T-cell (primary cell): Measurements from ENCODE around the gene PNLDC1. TPM values are rescaled to one million over a fixed set of nuclear protein-coding genes. Genes with fewer than 3 reads are reported as not detected.

Experiments
- ATAC-seq, 4 experiments: fragments of 200-7000 bp in 3 of 4; fragments of 150-1000 bp in 1 of 4; cut with Tn5 transposase; replicated peaks in 1 of 4; 1 replicate in 3 of 4; 2 replicates in 1 of 4; pipeline ENCODE4 v1.10.0; 2021; ENCODE audit warnings: moderate library complexity in 3 of 4, mild to moderate bottlenecking in 2 of 4, moderate number of reproducible peaks in 1 of 4
- CTCF ChIA-PET, 2 donors: fragments of 300-600 bp; sonication (Branson Sonifier 250); formaldehyde crosslinking; loops; one replicate each; lab custom pipeline; 2022; ENCODE audit warnings: antibody characterized with exemption in 2 of 2; lab: Charles Lee
- POLR2A ChIA-PET, 2 donors: fragments of 300-600 bp; sonication (Branson Sonifier 250); formaldehyde crosslinking; loops; one replicate each; lab custom pipeline; 2022; ENCODE audit warnings: antibody characterized with exemption in 2 of 2; lab: Charles Lee
- DNase-seq, 35 experiments: peaks; one replicate each; pipeline versions ENCODE4 v3.0.0 to v3.0.0-alpha.2; 2013 to 2023
- H3K27ac ChIP-seq: one replicate; pipeline ENCODE4 v1.5.1; 2013; ENCODE audit warnings: low read length
- H3K27me3 ChIP-seq, 2 experiments: replicated peaks in 1 of 2; 1 replicate in 1 of 2; 2 replicates in 1 of 2; pipeline versions ENCODE4 v1.6.1 to v1.7.0; 2013; ENCODE audit warnings: low read length in 1 of 2, mixed read lengths in 1 of 2; ENCODE audit not compliant: control insufficient read depth in 2 of 2, insufficient read depth in 2 of 2; ENCODE audit errors: extremely low read depth in 1 of 2
- H3K36me3 ChIP-seq, 2 donors: 1 replicate in 1 of 2; 2 replicates in 1 of 2; pipeline versions ENCODE4 v1.6.1 to v1.7.0; 2013; ENCODE audit warnings: low read length in 1 of 2; ENCODE audit not compliant: control insufficient read depth in 2 of 2, insufficient read depth in 1 of 2; ENCODE audit errors: extremely low read depth in 1 of 2
- H3K4me1 ChIP-seq, 2 experiments: 1 replicate in 1 of 2; 2 replicates in 1 of 2; pipeline versions ENCODE4 v1.6.1 to v1.7.0; 2013; ENCODE audit warnings: low read length in 2 of 2, mixed read lengths in 1 of 2; ENCODE audit not compliant: insufficient read depth in 2 of 2, control insufficient read depth in 1 of 2; ENCODE audit errors: extremely low read depth in 1 of 2
- H3K4me3 ChIP-seq, 2 donors: 1 replicate in 1 of 2; 2 replicates in 1 of 2; pipeline versions ENCODE4 v1.5.1 to v1.7.0; 2013; ENCODE audit warnings: mild to moderate bottlenecking in 2 of 2, low read length in 1 of 2, moderate library complexity in 1 of 2; ENCODE audit not compliant: control insufficient read depth in 1 of 2; ENCODE audit errors: extremely low read depth in 1 of 2
- H3K9me3 ChIP-seq: 2 replicates; pipeline ENCODE4 v1.7.0; 2013
- H3K27ac Mint-ChIP-seq, 2 donors: one replicate each; pipeline ENCODE4 v1.8.0; 2020 to 2021; ENCODE audit warnings: mild to moderate bottlenecking in 2 of 2, mixed read lengths in 2 of 2
- H3K27me3 Mint-ChIP-seq, 2 donors: one replicate each; pipeline ENCODE4 v1.8.0; 2021 to 2022; ENCODE audit warnings: mixed read lengths in 2 of 2
- H3K36me3 Mint-ChIP-seq: one replicate; pipeline ENCODE4 v1.8.0; 2021; ENCODE audit warnings: mixed read lengths
- H3K4me1 Mint-ChIP-seq, 3 donors: one replicate each; pipeline ENCODE4 v1.8.0; 2020 to 2022; ENCODE audit warnings: mixed read lengths in 3 of 3, mild to moderate bottlenecking in 1 of 3
- H3K4me3 Mint-ChIP-seq, 3 donors: one replicate each; pipeline ENCODE4 v1.8.0; 2020 to 2022; ENCODE audit warnings: mild to moderate bottlenecking in 3 of 3, mixed read lengths in 3 of 3, moderate library complexity in 3 of 3
- H3K9me3 Mint-ChIP-seq, 3 donors: one replicate each; pipeline ENCODE4 v1.8.0; 2020 to 2022; ENCODE audit warnings: mixed read lengths in 3 of 3
- WGBS: methylation state at CpG from one replicate; pipeline ENCODE4 v1.1.5; 2013; ENCODE audit warnings: missing lambda C conversion rate; ENCODE audit not compliant: insufficient coverage; 5-methylcytosine and 5-hydroxymethylcytosine counted together
- total RNA-seq, 35 experiments: library from RNA in 6 of 35; stranded (reverse) in 6 of 35; fragments of 120-200 nt in 1 of 35; gene quantifications; one replicate each; pipeline versions ENCODE4 v1.2.1 to v1.2.4 and lab custom pipeline; 2013 to 2026

Gene PNLDC1
- total RNA-seq, 5 donors from 2014 or later (not counting 1 experiment from before 2014, with no cell fraction given), result 0.26 to 1.2 (median 0.46) TPM; not detected in 1

- H3K4me3 ChIP-seq, result peak within 1 kb of the TSS; percentile 91 to 97
- ChIA-PET CTCF (interaction anchor here (0.6 to 1.4 kb wide), 7 partner anchors 25 to 42 kb away, joined by 3 to 12 read pairs (median 4); partner anchors contain the start of genes MRPL18 (in 1 of the 2) and WTAP (in 1 of the 2)), POLR2A (interaction anchor here in 1 of 2 donors (0.6 to 2.0 kb wide), 6 partner anchors 11 to 203 kb away, joined by 3 to 11 read pairs (median 4); partner anchors contain the start of genes MRPL18, TCP1 and WTAP)
- DNase-seq (peak; percentile 79 to 95 (median 90)), ATAC-seq (peak; percentile 92 to 97 (median 95))
- WGBS, result 0% methylated on average over 55 of the region's 76 CpGs
- no peaks in the 10 kb centered on the region for H3K27me3 ChIP-seq
- Mint-ChIP-seq H3K36me3 (peaks cover 23% of the 10 kb centered on the region), H3K27ac (peak within 1 kb of the TSS; percentile 96 to 97), H3K27me3 (no peaks in the 10 kb centered on the region), H3K9me3 (no peaks in the 10 kb centered on the region), H3K4me3 (peak within 1 kb of the TSS; percentile 91 to 94 (median 94)), H3K4me1 (peaks cover 23 to 31% (median 29%) of the 10 kb centered on the region in 3 donors)
- H3K36me3 ChIP-seq, result peaks cover 3 to 35% of the 10 kb centered on the region in 2 donors
- no peaks in the 10 kb centered on the region for H3K9me3 ChIP-seq
- peaks cover 10 to 16% of the 10 kb centered on the region in 2 experiments for H3K4me1 ChIP-seq
- H3K27ac ChIP-seq, result peak within 1 kb of the TSS; percentile 98
Observed at GRCh38 chr6:159761873-159762680, 38.0 kb upstream of the PNLDC1 start, which contains the start of gene ACAT2. Gene ACAT2 (plus strand): TSS chr6:159762045. CDS start chr6:159762088, 43 bp downstream.

GRCh38 chr6:159762681-159763293 is 37.3 kb upstream of the PNLDC1 start:
- WGBS, result 6% methylated on average over 11 of the region's 16 CpGs
- H3K9me3 Mint-ChIP-seq, result no peaks in the 10 kb centered on the region
- Histone ChIP-seq H3K9me3 (no peaks in the 10 kb centered on the region), H3K27me3 (no peaks in the 10 kb centered on the region), H3K4me3 (peak overlapping the region; percentile 79 to 97), H3K27ac (peak overlapping the region; percentile 98), H3K36me3 (peaks cover 3 to 42% of the 10 kb centered on the region in 2 donors), H3K4me1 (peaks cover 10 to 16% of the 10 kb centered on the region in 2 experiments)
- CTCF ChIA-PET, result interaction anchor here (0.7 to 0.9 kb wide), 2 partner anchors 30 to 90 kb away, joined by 3 to 5 read pairs; no protein-coding TSS in a partner anchor
- ATAC-seq, result no peak
- peaks cover 25% of the 10 kb centered on the region for H3K36me3 Mint-ChIP-seq
- DNase-seq, result peak in 28 of 35 experiments; percentile 7 to 65 (median 22)
- H3K27me3 Mint-ChIP-seq, result no peaks in the 10 kb centered on the region
- peaks cover 23 to 31% (median 29%) of the 10 kb centered on the region in 3 donors for H3K4me1 Mint-ChIP-seq
- POLR2A ChIA-PET, result interaction anchor here in 1 of 2 donors (0.6 to 0.8 kb wide), 3 partner anchors 28 to 44 kb away, joined by 3 to 10 read pairs (median 3); no protein-coding TSS in a partner anchor
- peak overlapping the region; percentile 96 to 97 for H3K27ac Mint-ChIP-seq
- H3K4me3 Mint-ChIP-seq, result peak overlapping the region; percentile 91 to 94 (median 94)

GRCh38 chr6:159766906-159767305 is 33.2 kb upstream of the PNLDC1 start:
- Histone ChIP-seq H3K27me3 (no peaks in the 10 kb centered on the region), H3K4me3 (no peak overlapping the region), H3K36me3 (peaks cover 3 to 62% of the 10 kb centered on the region in 2 donors), H3K9me3 (no peaks in the 10 kb centered on the region), H3K27ac (no peak overlapping the region), H3K4me1 (peaks cover 6 to 9% of the 10 kb centered on the region in 2 experiments)
- peaks cover 0 to 4% (median 0%) of the 10 kb centered on the region in 3 donors for H3K9me3 Mint-ChIP-seq
- H3K4me3 Mint-ChIP-seq, result no peak overlapping the region
- no peaks in the 10 kb centered on the region for H3K27me3 Mint-ChIP-seq
- H3K36me3 Mint-ChIP-seq, result peaks cover 52% of the 10 kb centered on the region
- DNase-seq (no peak), ATAC-seq (no peak)
- H3K27ac Mint-ChIP-seq, result no peak overlapping the region
- peaks cover 11 to 15% (median 13%) of the 10 kb centered on the region in 3 donors for H3K4me1 Mint-ChIP-seq
- POLR2A ChIA-PET, result interaction anchor here in 1 of 2 donors (1.3 kb wide), 1 partner anchor 23 kb away, joined by 3 read pairs; the partner anchor contains the start of gene MRPL18
- CTCF ChIA-PET, result interaction anchor here in 1 of 2 donors (1.0 kb wide), 1 partner anchor 25 kb away, joined by 3 read pairs; no protein-coding TSS in a partner anchor

GRCh38 chr6:159769470-159769869 is 30.6 kb upstream of the PNLDC1 start:
- no peak overlapping the region for H3K4me3 ChIP-seq
- no peak for DNase-seq
- ChIA-PET POLR2A (interaction anchor here (0.6 to 0.9 kb wide), 3 partner anchors 11 to 21 kb away, joined by 3 to 4 read pairs (median 4); no protein-coding TSS in a partner anchor), CTCF (no interaction called here)
- H3K4me3 Mint-ChIP-seq, result no peak overlapping the region
- no peaks in the 10 kb centered on the region for H3K27me3 ChIP-seq
- H3K4me1 Mint-ChIP-seq, result peaks cover 0 to 6% (median 4%) of the 10 kb centered on the region in 3 donors
- H3K27ac ChIP-seq, result no peak overlapping the region
- H3K9me3 ChIP-seq, result no peaks in the 10 kb centered on the region
- H3K36me3 ChIP-seq, result peaks cover 3 to 58% of the 10 kb centered on the region in 2 donors
- peaks cover 0 to 4% (median 0%) of the 10 kb centered on the region in 3 donors for H3K9me3 Mint-ChIP-seq
- peaks cover 54% of the 10 kb centered on the region for H3K36me3 Mint-ChIP-seq
- H3K27me3 Mint-ChIP-seq, result no peaks in the 10 kb centered on the region
- no peak for ATAC-seq
- H3K27ac Mint-ChIP-seq, result no peak overlapping the region
- no peaks in the 10 kb centered on the region for H3K4me1 ChIP-seq

- ChIA-PET CTCF (interaction anchor here (0.6 to 1.0 kb wide), 4 partner anchors 33 to 72 kb away, joined by 3 to 9 read pairs (median 3); no protein-coding TSS in a partner anchor), POLR2A (interaction anchor here in 1 of 2 donors (1.1 kb wide), 1 partner anchor 983 kb away, joined by 4 read pairs; no protein-coding TSS in a partner anchor)
- Mint-ChIP-seq H3K9me3 (peaks cover 0 to 4% (median 0%) of the 10 kb centered on the region in 3 donors), H3K4me1 (no peaks in the 10 kb centered on the region), H3K36me3 (peaks cover 51% of the 10 kb centered on the region), H3K27ac (no peak overlapping the region), H3K4me3 (no peak overlapping the region), H3K27me3 (no peaks in the 10 kb centered on the region)
- Histone ChIP-seq H3K4me1 (no peaks in the 10 kb centered on the region), H3K27ac (no peak overlapping the region), H3K36me3 (peaks cover 0 to 46% of the 10 kb centered on the region in 2 donors), H3K9me3 (no peaks in the 10 kb centered on the region), H3K4me3 (no peak overlapping the region), H3K27me3 (no peaks in the 10 kb centered on the region)
- no peak for ATAC-seq
- no peak for DNase-seq
- WGBS, result no CpG with 5 or more reads among the region's 1 CpG
Observed at GRCh38 chr6:159772196-159772595, 27.9 kb upstream of the PNLDC1 start.
